HL-60 (cell line): ENCODE data around the gene SMG7.
A peak's percentile ranks its signal among the peaks of the same experiment; 100 is the strongest.

Experiments used
- DNase-seq, 2 experiments: peaks; one replicate each; pipeline ENCODE4 v3.0.0-alpha.2; 2010 to 2020; ENCODE audit warnings: low read depth in 1 of 2, low spot score in 1 of 2
- H3K27ac ChIP-seq: fragments of 250-450 bp; sonication (Bioruptor Pico); replicated peaks from 2 replicates; pipeline ENCODE4 v1.5.1; 2020; ENCODE audit warnings: mild to moderate bottlenecking, moderate library complexity
- H3K27me3 ChIP-seq: fragments of 250-450 bp; sonication (Bioruptor Pico); 2 replicates; pipeline ENCODE4 v1.5.1; 2021; ENCODE audit warnings: mild to moderate bottlenecking, moderate library complexity; ENCODE audit not compliant: insufficient read depth, poor library complexity, severe bottlenecking
- H3K4me3 ChIP-seq: replicated peaks from 2 replicates; pipeline ENCODE4 v1.5.1; 2011; ENCODE audit warnings: mild to moderate bottlenecking, control low read depth, low read length; ENCODE audit not compliant: insufficient read depth
- CTCF ChIP-seq: IDR thresholded peaks from one replicate; pipeline ENCODE4 v1.5.1; 2011; ENCODE audit warnings: low read length, control low read depth, inconsistent platforms; ENCODE audit not compliant: insufficient read depth
- GABPA ChIP-seq: IDR thresholded peaks from 2 replicates; pipeline ENCODE4 v1.6.1; 2012; ENCODE audit warnings: low read depth
- POLR2AphosphoS5 ChIP-seq: IDR thresholded peaks from 2 replicates; pipeline ENCODE4 v1.6.1; 2012; ENCODE audit warnings: low read depth
- REST ChIP-seq: IDR thresholded peaks from 2 replicates; pipeline ENCODE4 v1.6.1; 2012; ENCODE audit warnings: low read depth; ENCODE audit not compliant: insufficient replicate concordance
- SPI1 ChIP-seq: IDR thresholded peaks from 2 replicates; pipeline ENCODE4 v1.6.1; 2012; ENCODE audit warnings: low read depth, mild to moderate bottlenecking, borderline replicate concordance

The SMG7 gene

GRCh38 chr1:183467687-183468086 lies 4.6 kb upstream of the SMG7 start:
- Histone ChIP-seq H3K27me3 (no peaks in the 10 kb centered on the region), H3K4me3 (no peak overlapping the region), H3K27ac (no peak overlapping the region)
- TF ChIP-seq REST, result no peak
- DNase-seq, result no peak

- peak overlapping the region; percentile 93 for H3K4me3 ChIP-seq
- peak; percentile 74 to 92 for DNase-seq
- H3K27ac ChIP-seq, result peak overlapping the region; percentile 100
- H3K27me3 ChIP-seq, result no peaks in the 10 kb centered on the region
- TF ChIP-seq CTCF (no peak), POLR2AphosphoS5 (peak; percentile 59; the same call in 1 of the 2 replicates), GABPA (no peak), SPI1 (peak; percentile 80), REST (no peak)
Observed at GRCh38 chr1:183470147-183470960, 1.9 kb upstream of the SMG7 start.

GRCh38 chr1:183470961-183471742 lies 1.1 kb upstream of the SMG7 start:
- no peaks in the 10 kb centered on the region for H3K27me3 ChIP-seq
- peak overlapping the region; percentile 100 for H3K27ac ChIP-seq
- TF ChIP-seq POLR2AphosphoS5 (peak; percentile 54), CTCF (no peak), SPI1 (no peak), REST (peak; percentile 50)
- H3K4me3 ChIP-seq, result peak overlapping the region; percentile 93
- DNase-seq, result peak; percentile 67 to 69
